RWPE1 (cell line): ENCODE results near the gene ABI3.
"Not testable (repeated sequence)": the region's sequence is repeated elsewhere in the genome, so short reads cannot be mapped to it uniquely, and the experiment has no call there.

Source experiments
- CTCF ChIA-PET: fragments of 350-600 bp; sonication (Branson Sonifier 250); formaldehyde crosslinking; extraction: SDS; loops from one replicate; lab custom pipeline; 2021; lab: Yijun Ruan, JAX
- POLR2A ChIA-PET: fragments of 400-600 bp; formaldehyde crosslinking; extraction: SDS; loops from one replicate; lab custom pipeline; 2020; ENCODE audit warnings: antibody characterized with exemption; ENCODE audit not compliant: low non-redundant PET; lab: Yijun Ruan, JAX
- DNase-seq: peaks from one replicate; pipeline ENCODE4 v3.0.0; 2012; ENCODE audit warnings: low spot score
- H3K27ac ChIP-seq: fragments of 450-650 bp; 2 replicates; pipeline ENCODE4 v1.5.1; 2017
- TF ChIP-seq, protein P1 (sequence below): fragments of 450-650 bp; conservative IDR thresholded peaks from 2 replicates; pipeline ENCODE4 v1.5.1; 2017; ENCODE audit warnings: low read depth, mild to moderate bottlenecking

Gene ABI3, protein sequence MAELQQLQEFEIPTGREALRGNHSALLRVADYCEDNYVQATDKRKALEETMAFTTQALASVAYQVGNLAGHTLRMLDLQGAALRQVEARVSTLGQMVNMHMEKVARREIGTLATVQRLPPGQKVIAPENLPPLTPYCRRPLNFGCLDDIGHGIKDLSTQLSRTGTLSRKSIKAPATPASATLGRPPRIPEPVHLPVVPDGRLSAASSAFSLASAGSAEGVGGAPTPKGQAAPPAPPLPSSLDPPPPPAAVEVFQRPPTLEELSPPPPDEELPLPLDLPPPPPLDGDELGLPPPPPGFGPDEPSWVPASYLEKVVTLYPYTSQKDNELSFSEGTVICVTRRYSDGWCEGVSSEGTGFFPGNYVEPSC

GRCh38 chr17:49210158-49211029 lies at the start of gene ABI3, which contains the start of gene GNGT2:
ABI3 (plus strand) TSS chr17:49210707; CDS start chr17:49210725, 18 bp downstream.
GNGT2 (minus strand) TSS chr17:49210574; CDS start chr17:49207422, 3,152 bp downstream.
- ChIA-PET POLR2A (no interaction called here), CTCF (no interaction called here)
- H3K27ac ChIP-seq = no peak within 1 kb of the TSS
- TF ChIP-seq, protein P1, sequence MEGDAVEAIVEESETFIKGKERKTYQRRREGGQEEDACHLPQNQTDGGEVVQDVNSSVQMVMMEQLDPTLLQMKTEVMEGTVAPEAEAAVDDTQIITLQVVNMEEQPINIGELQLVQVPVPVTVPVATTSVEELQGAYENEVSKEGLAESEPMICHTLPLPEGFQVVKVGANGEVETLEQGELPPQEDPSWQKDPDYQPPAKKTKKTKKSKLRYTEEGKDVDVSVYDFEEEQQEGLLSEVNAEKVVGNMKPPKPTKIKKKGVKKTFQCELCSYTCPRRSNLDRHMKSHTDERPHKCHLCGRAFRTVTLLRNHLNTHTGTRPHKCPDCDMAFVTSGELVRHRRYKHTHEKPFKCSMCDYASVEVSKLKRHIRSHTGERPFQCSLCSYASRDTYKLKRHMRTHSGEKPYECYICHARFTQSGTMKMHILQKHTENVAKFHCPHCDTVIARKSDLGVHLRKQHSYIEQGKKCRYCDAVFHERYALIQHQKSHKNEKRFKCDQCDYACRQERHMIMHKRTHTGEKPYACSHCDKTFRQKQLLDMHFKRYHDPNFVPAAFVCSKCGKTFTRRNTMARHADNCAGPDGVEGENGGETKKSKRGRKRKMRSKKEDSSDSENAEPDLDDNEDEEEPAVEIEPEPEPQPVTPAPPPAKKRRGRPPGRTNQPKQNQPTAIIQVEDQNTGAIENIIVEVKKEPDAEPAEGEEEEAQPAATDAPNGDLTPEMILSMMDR = no peak
- no peak for DNase-seq

GRCh38 chr17:49162866-49163265 lies 47.6 kb upstream of the ABI3 start:
- TF ChIP-seq, protein P1 = no peak
- CTCF ChIA-PET = interaction anchor here (0.8 kb wide), 1 partner anchor 38 kb away, joined by 3 read pairs; no protein-coding TSS in a partner anchor

DNA sequence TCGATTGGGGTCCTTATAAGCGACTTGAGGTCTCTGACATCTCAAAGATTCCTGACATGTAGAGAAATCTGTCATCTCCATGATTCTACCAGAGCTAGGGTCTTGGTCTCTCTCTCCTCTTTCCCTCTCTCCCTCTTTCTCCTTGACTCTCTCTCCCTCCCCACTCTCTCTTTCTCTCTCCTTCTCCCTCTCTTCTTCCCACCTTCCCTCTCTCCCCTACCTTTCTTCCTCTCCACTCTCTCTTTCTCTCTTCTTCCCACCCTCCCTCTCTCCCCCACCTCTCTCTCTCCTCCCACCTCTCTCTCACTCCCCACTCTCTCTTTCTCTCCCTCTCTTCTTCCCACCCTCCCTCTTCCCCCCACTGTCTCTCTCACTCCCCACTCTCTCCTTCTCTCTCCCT lies 45.4 kb upstream of the ABI3 start:
- POLR2A ChIA-PET = no interaction called here
- H3K27ac ChIP-seq = no peak overlapping the region
- CTCF ChIA-PET = interaction anchor here (0.6 kb wide), 1 partner anchor 190 kb away, joined by 3 read pairs; no protein-coding TSS in a partner anchor
- TF ChIP-seq, protein P1 = no peak
- no peak for DNase-seq

More at GRCh38 chr17:49162866-49163265, 47.6 kb upstream of the ABI3 start:
- DNase-seq = no peak
- POLR2A ChIA-PET = no interaction called here
- no peak overlapping the region for H3K27ac ChIP-seq

- CTCF ChIA-PET = interaction anchor here (0.5 to 1.2 kb wide), 4 partner anchors 11 to 208 kb away, joined by 3 to 4 read pairs (median 3); no protein-coding TSS in a partner anchor
- TF ChIP-seq, protein P1 = no peak
- POLR2A ChIA-PET = no interaction called here
- DNase-seq = no peak
- no peak overlapping the region for H3K27ac ChIP-seq
Measured at GRCh38 chr17:49168706-49169105, 41.8 kb upstream of the ABI3 start.

- H3K27ac ChIP-seq = no peak overlapping the region
- ChIA-PET CTCF (no interaction called here), POLR2A (no interaction called here)
- DNase-seq = no peak
- TF ChIP-seq, protein P1 = no peak
Measured at GRCh38 chr17:49170216-49170615, 40.3 kb upstream of the ABI3 start.

GRCh38 chr17:49170711-49171110 lies 39.8 kb upstream of the ABI3 start:
- DNase-seq, CTCF ChIA-PET, POLR2A ChIA-PET, H3K27ac ChIP-seq: not testable (repeated sequence)

DNA sequence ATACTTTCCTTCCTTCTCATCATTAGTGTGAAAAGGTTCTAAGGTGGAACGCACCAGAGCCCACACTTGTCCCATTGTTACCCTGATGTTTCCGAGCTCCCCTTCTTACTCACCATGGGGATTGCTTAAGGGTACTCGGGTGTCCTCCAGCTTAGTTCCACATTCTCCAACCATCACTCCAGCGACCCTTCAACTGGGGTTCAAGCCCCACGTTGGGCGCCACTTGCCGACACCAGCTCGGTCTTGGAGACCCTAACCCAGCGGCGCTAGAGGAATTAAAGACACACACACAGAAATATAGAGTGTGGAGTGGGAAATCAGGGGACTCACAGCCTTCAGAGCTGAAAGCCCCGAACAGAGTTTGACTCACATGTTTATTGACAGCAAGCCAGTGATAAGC lies 34.5 kb upstream of the ABI3 start:
- DNase-seq, H3K27ac ChIP-seq, POLR2A ChIA-PET: not testable (repeated sequence)
- CTCF ChIA-PET = interaction anchor here (0.8 kb wide), 1 partner anchor 16 kb away, joined by 3 read pairs; no protein-coding TSS in a partner anchor
